HFFc6 (cell line): ENCODE measurements around the gene RGS19. TPM values are rescaled to one million over a fixed set of nuclear protein-coding genes. Genes with fewer than 3 reads are reported as not detected.

Experiments
- DNase-seq: peaks from one replicate; pipeline ENCODE4 v3.0.0-alpha.2; 2018
- H3K27ac Mint-ChIP-seq: 2 replicates; pipeline ENCODE4 v1.8.0; 2020; ENCODE audit warnings: mild to moderate bottlenecking, mixed read lengths
- H3K27me3 Mint-ChIP-seq: 2 replicates; pipeline ENCODE4 v1.8.0; 2021; ENCODE audit warnings: mild to moderate bottlenecking, moderate library complexity, mixed read lengths; ENCODE audit not compliant: insufficient read depth
- H3K36me3 Mint-ChIP-seq: 2 replicates; pipeline ENCODE4 v1.8.0; 2021; ENCODE audit warnings: low read depth, mixed read lengths
- H3K4me1 Mint-ChIP-seq: 2 replicates; pipeline ENCODE4 v1.8.0; 2020; ENCODE audit warnings: low read depth, mixed read lengths
- H3K4me3 Mint-ChIP-seq: 2 replicates; pipeline ENCODE4 v1.8.0; 2020; ENCODE audit warnings: mild to moderate bottlenecking, moderate library complexity, mixed read lengths
- H3K9me3 Mint-ChIP-seq: 2 replicates; pipeline ENCODE4 v1.8.0; 2020; ENCODE audit warnings: mild to moderate bottlenecking, mixed read lengths
- CTCF ChIP-seq: fragments of 200-600 bp; sonication (generic); IDR thresholded peaks from 2 replicates; pipeline ENCODE4 v1.5.0; 2021; ENCODE audit warnings: antibody characterized with exemption, mild to moderate bottlenecking
- total RNA-seq, 6 experiments: library from RNA; stranded (reverse); fragmentation: NEBNext Ultra II Directional; extraction: Animal tissue kit (Norgen Biotek cat#: 25700); gene quantifications; 2 replicates in 1 of 6; 3 replicates in 5 of 6; pipeline ENCODE4 v1.2.3, GENCODE V29; 2021

The RGS19 gene
- total RNA-seq, 6 experiments from 2014 or later: 11.0 to 16.3 (median 12.9) TPM

GRCh38 chr20:64070244-64070993 lies 8.9 kb downstream of the RGS19 start:
- no peak for TF ChIP-seq CTCF
- H3K36me3 Mint-ChIP-seq: no peaks in the 10 kb centered on the region
- no peaks in the 10 kb centered on the region; the same call in 1 of the 2 replicates for H3K27me3 Mint-ChIP-seq
- H3K4me3 Mint-ChIP-seq: no peak overlapping the region
- no peak for DNase-seq
- H3K27ac Mint-ChIP-seq: no peak overlapping the region
- H3K4me1 Mint-ChIP-seq: peaks cover 17% of the 10 kb centered on the region
- H3K9me3 Mint-ChIP-seq: no peaks in the 10 kb centered on the region

GRCh38 chr20:64069614-64070243 lies 9.6 kb downstream of the RGS19 start:
- peak; percentile 87 for TF ChIP-seq CTCF
- H3K27me3 Mint-ChIP-seq: no peaks in the 10 kb centered on the region; the same call in 1 of the 2 replicates
- H3K9me3 Mint-ChIP-seq: no peaks in the 10 kb centered on the region
- H3K36me3 Mint-ChIP-seq: no peaks in the 10 kb centered on the region
- H3K4me1 Mint-ChIP-seq: peaks cover 23% of the 10 kb centered on the region
- no peak for DNase-seq
- no peak overlapping the region for H3K4me3 Mint-ChIP-seq
- H3K27ac Mint-ChIP-seq: no peak overlapping the region

GRCh38 chr20:64069209-64069613 lies 10.1 kb downstream of the RGS19 start:
- no peaks in the 10 kb centered on the region for H3K36me3 Mint-ChIP-seq
- H3K4me1 Mint-ChIP-seq: peaks cover 29% of the 10 kb centered on the region
- no peaks in the 10 kb centered on the region for H3K9me3 Mint-ChIP-seq
- H3K27ac Mint-ChIP-seq: no peak overlapping the region
- DNase-seq: no peak
- H3K4me3 Mint-ChIP-seq: no peak overlapping the region
- no peak for TF ChIP-seq CTCF
- peaks cover 1% of the 10 kb centered on the region for H3K27me3 Mint-ChIP-seq

- peaks cover 1% of the 10 kb centered on the region for H3K27me3 Mint-ChIP-seq
- no peaks in the 10 kb centered on the region for H3K9me3 Mint-ChIP-seq
- H3K36me3 Mint-ChIP-seq: no peaks in the 10 kb centered on the region
- no peak overlapping the region for H3K4me3 Mint-ChIP-seq
- TF ChIP-seq CTCF: no peak
- peaks cover 35% of the 10 kb centered on the region for H3K4me1 Mint-ChIP-seq
- H3K27ac Mint-ChIP-seq: no peak overlapping the region
- no peak for DNase-seq
Measured at GRCh38 chr20:64068386-64069208, 10.7 kb downstream of the RGS19 start.

- Mint-ChIP-seq H3K9me3 (no peaks in the 10 kb centered on the region), H3K4me3 (no peak overlapping the region), H3K36me3 (no peaks in the 10 kb centered on the region), H3K27ac (no peak overlapping the region), H3K27me3 (peaks cover 1% of the 10 kb centered on the region), H3K4me1 (peaks cover 35% of the 10 kb centered on the region)
- no peak for DNase-seq
- TF ChIP-seq CTCF: no peak
Measured at GRCh38 chr20:64067733-64068307, 11.5 kb downstream of the RGS19 start.
